HG02678 (cell line): ENCODE data around the gene QTRT2.

Source experiments
- ATAC-seq: cut with Tn5 transposase; IDR thresholded peaks from one replicate; pipeline ENCODE4 v1.9.1; 2021; ENCODE audit warnings: mild to moderate bottlenecking, moderate library complexity; ENCODE audit not compliant: unreplicated experiment

The QTRT2 gene

GRCh38 chr3:114076711-114077110 lies 20.2 kb downstream of the QTRT2 start:
- ATAC-seq, result no peak

GRCh38 chr3:114078126-114078525 lies 21.6 kb downstream of the QTRT2 start:
- ATAC-seq, result no peak

- no peak for ATAC-seq
Observed at GRCh38 chr3:114079761-114080160, 23.2 kb downstream of the QTRT2 start.

GRCh38 chr3:114080201-114080600 lies 23.7 kb downstream of the QTRT2 start:
- ATAC-seq, result no peak

- ATAC-seq, result no peak
Observed at GRCh38 chr3:114081037-114081436, 24.5 kb downstream of the QTRT2 start.

GRCh38 chr3:114083112-114083511 lies 26.6 kb downstream of the QTRT2 start:
- ATAC-seq, result no peak

- ATAC-seq, result no peak
Observed at GRCh38 chr3:114086356-114086755, 29.8 kb downstream of the QTRT2 start.

- no peak for ATAC-seq
Observed at GRCh38 chr3:114089675-114090074, 33.1 kb downstream of the QTRT2 start.

GRCh38 chr3:114092151-114093015 lies 35.8 kb downstream of the QTRT2 start:
- ATAC-seq, result no peak

GRCh38 chr3:114093016-114093380 lies 36.5 kb downstream of the QTRT2 start:
- ATAC-seq, result no peak

- no peak for ATAC-seq
Observed at GRCh38 chr3:114093596-114093995, 37.1 kb downstream of the QTRT2 start.

- no peak for ATAC-seq
Observed at GRCh38 chr3:114095796-114096195, 39.3 kb downstream of the QTRT2 start.

- ATAC-seq, result no peak
Observed at GRCh38 chr3:114101101-114101500, 44.6 kb downstream of the QTRT2 start.

- no peak for ATAC-seq
Observed at GRCh38 chr3:114103181-114103580, 46.6 kb downstream of the QTRT2 start.

GRCh38 chr3:114103858-114104257 lies 47.3 kb downstream of the QTRT2 start:
- ATAC-seq, result no peak

- no peak for ATAC-seq
Observed at GRCh38 chr3:114104414-114104813, 47.9 kb downstream of the QTRT2 start.

GRCh38 chr3:114108137-114108536 lies 51.6 kb downstream of the QTRT2 start:
- ATAC-seq, result no peak

- ATAC-seq, result no peak
Observed at GRCh38 chr3:114110439-114110838, 53.9 kb downstream of the QTRT2 start.

GRCh38 chr3:114111060-114111770 lies 54.7 kb downstream of the QTRT2 start:
- no peak for ATAC-seq

- no peak for ATAC-seq
Observed at GRCh38 chr3:114112696-114113095, 56.2 kb downstream of the QTRT2 start.

- ATAC-seq, result no peak
Observed at GRCh38 chr3:114114719-114115118, 58.2 kb downstream of the QTRT2 start.

GRCh38 chr3:114115143-114115542 lies 58.6 kb downstream of the QTRT2 start:
- no peak for ATAC-seq
